ENCODE data around the gene CYTL1. TPM values are rescaled to one million over a fixed set of nuclear protein-coding genes. Genes with fewer than 3 reads are reported as not detected.

CYTL1 gene
- total and polyA plus RNA-seq, 2 of the 4 experiments (the other 2 are of a cell fraction) = 1.3 to 7.4 TPM

GRCh38 chr4:5066101-5066500, 46.8 kb upstream of the CYTL1 start:
- no peak overlapping the region for H3K14ac ChIP-seq (replicated peaks; ENCODE audit: low read depth, low read length)
- H2BK120ac ChIP-seq (ENCODE audit: low read depth, low read length) = no peak overlapping the region
- no peak overlapping the region for H3K4me3 ChIP-seq (ENCODE audit: insufficient read depth, low read depth, low read length)
- H3K9me1 ChIP-seq (ENCODE audit: insufficient read depth, low read length) = no peaks in the 10 kb centered on the region; the same call in 1 of the 2 replicates
- no peak overlapping the region for H3K27ac ChIP-seq (ENCODE audit: insufficient read depth, low read length)
- no peak overlapping the region for H3K4ac ChIP-seq (ENCODE audit: low read depth, low read length)
- no peaks in the 10 kb centered on the region for H3K27me3 ChIP-seq (ENCODE audit: control insufficient read depth, insufficient read depth, low read length)
- H3K56ac ChIP-seq (ENCODE audit: extremely low read depth, insufficient read depth, low read length) = no peak overlapping the region
- H3K23ac ChIP-seq (ENCODE audit: low read depth, low read length) = no peak overlapping the region
- H4K20me1 ChIP-seq (ENCODE audit: insufficient read depth, low read length) = peaks cover 6% of the 10 kb centered on the region; the same call in 1 of the 2 replicates
- in situ Hi-C loops (cut with MboI; ENCODE audit: low sequenced_read_pairs) = no loop called here
- no peak overlapping the region for H4K91ac ChIP-seq (ENCODE audit: insufficient read depth, low read depth, low read length)
- no peak overlapping the region for H3K4me2 ChIP-seq (ENCODE audit: low read depth, low read length)
- H3K4me1 ChIP-seq (ENCODE audit: control insufficient read depth, insufficient read depth, low read length) = no peaks in the 10 kb centered on the region
- H4K5ac ChIP-seq (ENCODE audit: low read depth, low read length) = no peak overlapping the region
- H3K9ac ChIP-seq (ENCODE audit: low read depth, low read length) = no peak overlapping the region
- no peak for TF ChIP-seq MXI1 (IDR thresholded peaks at IDR 0.05; ENCODE audit: borderline replicate concordance, low read depth, low read length)
- no peak for TF ChIP-seq MAFK (IDR thresholded peaks at IDR 0.05; ENCODE audit: low read depth, low read length)
- no peak for TF ChIP-seq BHLHE40 (IDR thresholded peaks at IDR 0.05; ENCODE audit: low read depth, low read length)
- TF ChIP-seq RAD21 (IDR thresholded peaks at IDR 0.05; ENCODE audit: low read length) = no peak
- TF ChIP-seq CHD1 (IDR thresholded peaks at IDR 0.05; ENCODE audit: low read depth, low read length) = no peak
- TF ChIP-seq MAZ (IDR thresholded peaks at IDR 0.05; ENCODE audit: borderline replicate concordance, low read depth, low read length) = no peak
- TF ChIP-seq RFX5 (IDR thresholded peaks at IDR 0.05; ENCODE audit: low read depth, low read length) = no peak
- no peak for TF ChIP-seq ELK1 (IDR thresholded peaks at IDR 0.05; ENCODE audit: borderline replicate concordance, low read depth, low read length)
- no peak for TF ChIP-seq CTCF (conservative IDR thresholded peaks at IDR 0.05; ENCODE audit: low read depth, low read length)
- TF ChIP-seq NFE2L2 (IDR thresholded peaks at IDR 0.05; ENCODE audit: low read depth, low read length) = no peak
- TF ChIP-seq USF2 (IDR thresholded peaks at IDR 0.05; ENCODE audit: low read depth, low read length) = no peak
- no peak overlapping the region for H2AFZ ChIP-seq (replicated peaks; ENCODE audit: low read length, poor library complexity)
- 20% methylated on average over 1 of the region's 3 CpGs; no CpG with 5 or more reads in 1 of the 2 experiments for WGBS, 2 experiments (ENCODE audit: extremely low coverage in 2 of 2, insufficient read length in 1 of 2)
- ChIA-PET CTCF (interaction anchor here (0.6 to 1.1 kb wide), 3 partner anchors 9 to 127 kb away, joined by 3 read pairs; no protein-coding TSS in a partner anchor), POLR2A (ENCODE audit: unreplicated experiment) (no interaction called here)
- no peaks in the 10 kb centered on the region for H3K36me3 ChIP-seq (ENCODE audit: control insufficient read depth, insufficient read depth, low read length)
- peaks cover 6 to 22% of the 10 kb centered on the region in 2 experiments; a peak in 3 of 4 replicates for H3K79me1 ChIP-seq (ENCODE audit: low read depth in 1 of 2, low read length in 2 of 2)
- H3K18ac ChIP-seq (ENCODE audit: low read depth, low read length) = no peak overlapping the region
- no peak overlapping the region for H2BK20ac ChIP-seq (ENCODE audit: low read depth, low read length)
- ATAC-seq (ENCODE audit: low read depth) (no peak), DNase-seq (no peak)
- H2AK5ac ChIP-seq (ENCODE audit: low read depth, low read length) = no peak overlapping the region
- H2BK15ac ChIP-seq (ENCODE audit: low read depth, low read length) = no peak overlapping the region
- dilution Hi-C loops (cut with HindIII; ENCODE audit: low sequenced_read_pairs, unreplicated experiment) = no loop called here
- H2AK9ac ChIP-seq (replicated peaks; ENCODE audit: low read depth, low read length, poor library complexity) = no peak overlapping the region
- no peak overlapping the region for H2BK5ac ChIP-seq (ENCODE audit: low read depth, low read length, poor library complexity, severe bottlenecking)
- H3K9me3 ChIP-seq (ENCODE audit: control insufficient read depth, insufficient read depth, low read length) = no peaks in the 10 kb centered on the region
- no TSS peak for BruUV-seq (replicated peaks)
- H4K8ac ChIP-seq (ENCODE audit: low read depth in 2 of 2, low read length in 2 of 2) = no peak overlapping the region
- intact Hi-C loops (cut with micrococcal nuclease) = no loop called here
